Measurements from ENCODE around the gene CALN1.

The CALN1 gene

DNA sequence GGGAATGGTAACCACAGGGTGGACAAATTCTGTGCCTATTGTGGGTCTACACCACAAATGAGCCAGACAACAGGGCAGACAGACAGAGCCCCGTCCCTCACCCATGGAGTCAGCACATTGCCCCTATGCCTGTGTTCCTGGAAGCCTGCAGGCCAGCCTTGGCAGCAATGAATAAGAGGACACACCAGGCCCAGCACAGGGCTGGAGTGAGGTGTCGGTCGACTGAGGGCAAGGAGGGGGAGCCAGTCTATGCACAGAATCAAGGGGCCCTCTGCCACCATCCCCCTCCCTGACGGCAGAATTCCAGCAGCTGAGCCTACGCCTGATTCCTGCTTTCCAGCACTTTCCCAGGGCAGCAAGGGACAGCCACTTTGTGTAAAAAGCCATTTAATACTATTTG is 98.2 kb downstream of the CALN1 start:
- no peak overlapping the region for H3K4me3 ChIP-seq (ENCODE audit: low read length)
- DNase-seq (ENCODE audit: low read depth): no peak

DNA sequence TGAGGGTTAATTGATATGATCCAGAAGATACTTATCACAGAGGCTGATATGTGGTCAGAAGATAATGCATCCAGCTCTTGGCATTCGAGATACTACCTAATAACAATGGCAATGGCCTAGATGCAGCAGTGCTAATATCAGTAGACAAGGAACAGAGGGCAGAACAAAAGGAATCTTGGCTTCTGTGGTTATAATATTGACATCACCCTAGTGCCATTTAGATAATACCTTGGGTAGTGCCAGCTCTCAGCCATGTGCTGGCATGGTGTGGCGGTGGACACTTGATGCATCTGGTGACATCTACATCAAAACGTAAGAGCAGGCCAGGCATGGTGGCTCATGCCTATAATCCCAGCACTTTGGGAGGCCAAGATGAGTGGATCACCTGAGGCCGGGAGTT is 101.8 kb downstream of the CALN1 start:
- TF ChIP-seq, protein P1, sequence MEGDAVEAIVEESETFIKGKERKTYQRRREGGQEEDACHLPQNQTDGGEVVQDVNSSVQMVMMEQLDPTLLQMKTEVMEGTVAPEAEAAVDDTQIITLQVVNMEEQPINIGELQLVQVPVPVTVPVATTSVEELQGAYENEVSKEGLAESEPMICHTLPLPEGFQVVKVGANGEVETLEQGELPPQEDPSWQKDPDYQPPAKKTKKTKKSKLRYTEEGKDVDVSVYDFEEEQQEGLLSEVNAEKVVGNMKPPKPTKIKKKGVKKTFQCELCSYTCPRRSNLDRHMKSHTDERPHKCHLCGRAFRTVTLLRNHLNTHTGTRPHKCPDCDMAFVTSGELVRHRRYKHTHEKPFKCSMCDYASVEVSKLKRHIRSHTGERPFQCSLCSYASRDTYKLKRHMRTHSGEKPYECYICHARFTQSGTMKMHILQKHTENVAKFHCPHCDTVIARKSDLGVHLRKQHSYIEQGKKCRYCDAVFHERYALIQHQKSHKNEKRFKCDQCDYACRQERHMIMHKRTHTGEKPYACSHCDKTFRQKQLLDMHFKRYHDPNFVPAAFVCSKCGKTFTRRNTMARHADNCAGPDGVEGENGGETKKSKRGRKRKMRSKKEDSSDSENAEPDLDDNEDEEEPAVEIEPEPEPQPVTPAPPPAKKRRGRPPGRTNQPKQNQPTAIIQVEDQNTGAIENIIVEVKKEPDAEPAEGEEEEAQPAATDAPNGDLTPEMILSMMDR (conservative IDR thresholded peaks at IDR 0.05; ENCODE audit: low read depth, low read length): no peak
- DNase-seq (ENCODE audit: low read depth): no peak
- H3K4me3 ChIP-seq (ENCODE audit: low read length): no peak overlapping the region

More for the DNA sequence above, 98.2 kb downstream of the CALN1 start:
- TF ChIP-seq, protein P1 (conservative IDR thresholded peaks at IDR 0.05; ENCODE audit: low read depth, low read length): no peak

DNA sequence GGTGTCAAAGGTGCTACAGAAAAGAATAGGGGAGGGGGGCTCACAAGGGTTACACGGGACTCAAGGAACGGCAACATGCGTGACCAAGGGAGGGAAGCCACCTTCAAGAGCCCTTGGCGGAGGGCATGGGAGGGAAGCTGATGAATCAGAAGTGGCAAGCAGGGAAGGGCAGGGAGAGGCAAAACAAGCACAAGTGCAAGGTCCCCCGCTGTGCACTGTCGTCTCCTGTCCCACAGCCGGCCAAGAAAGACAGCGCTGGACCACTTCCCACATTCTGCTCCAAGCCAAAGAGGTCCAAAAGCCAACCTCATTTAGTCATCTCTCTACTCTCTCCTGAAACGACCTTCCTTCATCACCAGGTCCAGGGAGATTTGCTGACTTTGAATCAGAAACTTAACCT is 102.7 kb downstream of the CALN1 start:
- DNase-seq (ENCODE audit: low read depth): no peak
- TF ChIP-seq, protein P1 (conservative IDR thresholded peaks at IDR 0.05; ENCODE audit: low read depth, low read length): no peak
- no peak overlapping the region for H3K4me3 ChIP-seq (ENCODE audit: low read length)

DNA sequence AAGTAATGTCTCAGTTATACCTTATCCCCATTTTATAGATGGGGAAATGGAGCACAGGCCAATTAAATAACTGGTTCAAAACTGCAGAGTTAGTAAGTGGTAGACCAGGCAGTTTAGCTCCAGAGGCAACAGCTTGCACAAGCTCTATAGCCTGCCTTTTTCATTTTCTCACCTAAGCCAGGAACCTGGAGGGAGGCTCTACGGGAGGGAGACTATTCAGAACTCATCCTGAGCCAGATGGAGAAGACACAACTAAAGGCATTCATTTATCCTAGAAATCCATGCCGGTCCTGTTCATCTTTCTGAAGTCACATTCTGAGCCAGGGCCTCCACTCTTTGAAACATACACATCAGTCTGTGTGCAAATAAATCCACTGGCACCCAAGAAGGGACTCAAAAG is 103.2 kb downstream of the CALN1 start:
- TF ChIP-seq, protein P1 (conservative IDR thresholded peaks at IDR 0.05; ENCODE audit: low read depth, low read length): no peak
- DNase-seq (ENCODE audit: low read depth): no peak
- no peak overlapping the region for H3K4me3 ChIP-seq (ENCODE audit: low read length)

DNA sequence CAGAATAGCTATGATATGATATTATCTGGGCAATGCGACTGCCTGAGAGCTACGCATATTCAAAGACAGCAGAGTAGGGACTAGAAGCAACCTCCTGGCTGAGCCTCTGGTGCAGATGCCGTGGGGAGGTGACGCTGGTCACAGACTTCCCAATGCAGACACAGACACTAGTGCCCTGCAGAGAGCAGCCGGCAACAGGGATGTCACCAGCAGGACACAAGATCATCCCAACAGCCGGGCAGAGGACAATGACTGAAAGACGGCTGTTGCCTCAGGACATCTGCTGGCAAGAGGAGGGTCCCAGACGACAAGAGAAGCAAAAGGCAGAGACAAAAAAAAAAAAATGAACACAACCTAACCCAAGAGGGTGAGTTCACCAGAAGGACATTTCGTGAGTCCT is 104.6 kb downstream of the CALN1 start:
- no peak overlapping the region for H3K4me3 ChIP-seq (ENCODE audit: low read length)
- no peak for DNase-seq (ENCODE audit: low read depth)
- TF ChIP-seq, protein P1 (conservative IDR thresholded peaks at IDR 0.05; ENCODE audit: low read depth, low read length): no peak

DNA sequence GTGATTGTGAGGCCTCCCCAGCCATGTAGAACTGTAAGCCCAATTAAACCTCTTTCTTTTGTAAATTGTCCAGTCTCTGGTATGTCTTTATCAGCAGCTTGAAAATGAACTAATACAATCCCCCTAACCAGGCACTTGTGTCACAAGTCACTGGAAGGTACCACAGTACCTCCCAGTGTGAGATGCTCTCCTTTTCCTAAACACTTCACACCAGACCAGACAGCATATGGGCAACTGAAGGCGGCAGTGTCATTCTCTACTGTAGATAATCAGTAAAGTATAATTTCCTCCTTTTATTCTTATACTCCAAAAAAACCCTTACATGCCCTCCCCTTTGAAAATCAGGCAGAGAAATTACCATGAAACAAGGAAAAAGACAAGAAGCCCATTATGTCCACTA is 113.2 kb downstream of the CALN1 start:
- H3K4me3 ChIP-seq (ENCODE audit: low read length): no peak overlapping the region
- no peak for DNase-seq (ENCODE audit: low read depth)
- TF ChIP-seq, protein P1 (conservative IDR thresholded peaks at IDR 0.05; ENCODE audit: low read depth, low read length): no peak

DNA sequence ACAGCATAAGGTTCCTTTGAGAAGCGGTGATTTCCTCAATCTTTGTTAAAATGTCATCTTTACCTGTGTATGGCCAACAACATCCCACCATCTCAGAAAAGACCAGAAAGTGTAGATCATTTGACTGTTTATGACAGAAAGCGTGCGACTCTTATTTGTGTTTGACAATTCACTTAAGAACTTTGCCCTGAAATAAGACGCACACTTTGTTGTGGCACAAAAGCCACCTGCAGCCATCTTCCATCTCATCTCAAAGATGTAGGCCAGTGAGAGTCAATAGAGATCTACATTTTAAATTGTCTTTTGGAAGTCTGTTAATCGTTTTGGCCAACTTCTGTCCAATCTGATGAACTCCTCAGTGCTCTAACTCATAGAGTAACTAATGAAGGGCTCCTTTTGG is 114.0 kb downstream of the CALN1 start:
- TF ChIP-seq, protein P1 (conservative IDR thresholded peaks at IDR 0.05; ENCODE audit: low read depth, low read length): no peak
- H3K4me3 ChIP-seq (ENCODE audit: low read length): no peak overlapping the region
- DNase-seq (ENCODE audit: low read depth): no peak

All from retinal pigment epithelial cell (primary cell).